HG02623 (cell line): Measurements from ENCODE around the gene SULT1C2.
"Not testable (repeated sequence)": the region's sequence is repeated elsewhere in the genome, so short reads cannot be mapped to it uniquely, and the experiment has no call there.

Source experiments
- ATAC-seq: cut with Tn5 transposase; IDR thresholded peaks from one replicate; pipeline ENCODE4 v1.9.1; 2021; ENCODE audit warnings: moderate library complexity; ENCODE audit not compliant: unreplicated experiment

Gene SULT1C2

GRCh38 chr2:108288534-108289106 is at the start of gene SULT1C2:
TSS of gene SULT1C2 (plus strand) at chr2:108288895. CDS start at chr2:108293668, 4,773 bp downstream.
- ATAC-seq = no peak

GRCh38 chr2:108239786-108240185 is 48.9 kb upstream of the SULT1C2 start, which contains the start of gene SULT1C3:
TSS of gene SULT1C3 (plus strand) at chr2:108239968. CDS start at chr2:108247195, 7,227 bp downstream.
- no peak for ATAC-seq

GRCh38 chr2:108240966-108241365 is 47.7 kb upstream of the SULT1C2 start:
- ATAC-seq = no peak

- ATAC-seq = no peak
Measured at GRCh38 chr2:108243566-108243965, 45.1 kb upstream of the SULT1C2 start.

- no peak for ATAC-seq
Measured at GRCh38 chr2:108244667-108245414, 43.9 kb upstream of the SULT1C2 start.

- ATAC-seq = no peak
Measured at GRCh38 chr2:108253106-108253505, 35.6 kb upstream of the SULT1C2 start.

GRCh38 chr2:108257757-108258331 is 30.9 kb upstream of the SULT1C2 start:
- no peak for ATAC-seq

- ATAC-seq = no peak
Measured at GRCh38 chr2:108260773-108261172, 27.9 kb upstream of the SULT1C2 start.

- no peak for ATAC-seq
Measured at GRCh38 chr2:108262036-108262435, 26.7 kb upstream of the SULT1C2 start.

GRCh38 chr2:108263401-108263800 is 25.3 kb upstream of the SULT1C2 start:
- ATAC-seq = no peak

- ATAC-seq = no peak
Measured at GRCh38 chr2:108266218-108266617, 22.5 kb upstream of the SULT1C2 start.

GRCh38 chr2:108267101-108267500 is 21.6 kb upstream of the SULT1C2 start:
- ATAC-seq = no peak

GRCh38 chr2:108268001-108268400 is 20.7 kb upstream of the SULT1C2 start:
- no peak for ATAC-seq

GRCh38 chr2:108270346-108270745 is 18.3 kb upstream of the SULT1C2 start:
- ATAC-seq = no peak

GRCh38 chr2:108270768-108271506 is 17.8 kb upstream of the SULT1C2 start:
- no peak for ATAC-seq

- ATAC-seq = no peak
Measured at GRCh38 chr2:108271691-108272253, 16.9 kb upstream of the SULT1C2 start.

- ATAC-seq = no peak
Measured at GRCh38 chr2:108278631-108279030, 10.1 kb upstream of the SULT1C2 start.

- ATAC-seq = no peak
Measured at GRCh38 chr2:108279468-108279867, 9.2 kb upstream of the SULT1C2 start.

GRCh38 chr2:108280466-108280865 is 8.2 kb upstream of the SULT1C2 start:
- no peak for ATAC-seq

- ATAC-seq = not testable (repeated sequence)
Measured at GRCh38 chr2:108284566-108284965, 4.1 kb upstream of the SULT1C2 start.

- ATAC-seq = no peak
Measured at GRCh38 chr2:108285616-108286015, 3.1 kb upstream of the SULT1C2 start.
